Stimulated activated naive CD8-positive, alpha-beta T cell treated with anti-CD3 and anti-CD28 coated beads, Interleukin-15, Interleukin-2, amounts not matched to agents 100 ng/mL and 50 ng/mL, for 24 hours (primary cell): ENCODE data around the gene ANKRD1.

ENCODE experiments used
- H3K27ac Mint-ChIP-seq: one replicate; pipeline ENCODE4 v1.8.0; 2021; ENCODE audit warnings: mild to moderate bottlenecking, mixed read lengths
- H3K27me3 Mint-ChIP-seq: one replicate; pipeline ENCODE4 v1.8.0; 2021; ENCODE audit warnings: mixed read lengths
- H3K36me3 Mint-ChIP-seq: one replicate; pipeline ENCODE4 v1.8.0; 2021; ENCODE audit warnings: low read depth, mixed read lengths
- H3K4me1 Mint-ChIP-seq: one replicate; pipeline ENCODE4 v1.8.0; 2021; ENCODE audit warnings: low read depth, mixed read lengths
- H3K4me3 Mint-ChIP-seq: one replicate; pipeline ENCODE4 v1.8.0; 2021; ENCODE audit warnings: mild to moderate bottlenecking, mixed read lengths
- H3K9me3 Mint-ChIP-seq: one replicate; pipeline ENCODE4 v1.8.0; 2021; ENCODE audit warnings: mixed read lengths

Gene ANKRD1

GRCh38 chr10:90924552-90924951 is 3.7 kb upstream of the ANKRD1 start:
- no peak overlapping the region for H3K27ac Mint-ChIP-seq
- H3K4me3 Mint-ChIP-seq = no peak overlapping the region

DNA sequence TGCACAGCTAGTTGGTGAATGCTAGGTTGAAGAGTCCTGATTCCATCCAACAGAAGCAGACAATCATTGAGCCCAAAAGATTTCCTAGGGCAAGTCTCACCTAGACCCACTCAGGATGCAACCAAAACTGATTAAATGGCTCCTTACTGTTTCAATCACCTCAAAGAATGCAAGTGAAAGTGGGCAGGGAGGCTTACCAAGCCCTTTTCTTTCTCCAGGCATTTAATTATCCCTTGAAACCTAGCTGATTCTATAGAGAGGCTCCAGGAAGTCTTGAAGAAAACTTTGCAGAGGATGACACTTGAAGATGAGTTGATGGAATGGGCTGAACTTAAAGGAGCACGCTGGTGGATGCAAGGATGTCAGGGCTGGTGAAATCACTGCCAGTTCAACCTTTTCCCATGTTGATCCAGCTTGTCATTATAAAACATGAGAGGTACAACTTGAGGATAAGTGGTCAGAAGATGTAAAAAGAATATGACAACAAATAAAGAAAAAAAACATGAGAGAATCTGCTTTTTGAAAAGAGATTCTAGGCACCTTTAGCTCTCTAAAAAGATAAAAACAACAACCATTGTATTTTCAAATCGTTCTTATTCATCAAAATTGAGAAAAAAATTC is 2.3 kb upstream of the ANKRD1 start:
- no peak overlapping the region for H3K4me3 Mint-ChIP-seq
- no peaks in the 10 kb centered on the region for H3K36me3 Mint-ChIP-seq
- H3K4me1 Mint-ChIP-seq = no peaks in the 10 kb centered on the region
- no peaks in the 10 kb centered on the region for H3K9me3 Mint-ChIP-seq
- H3K27me3 Mint-ChIP-seq = peaks cover 12% of the 10 kb centered on the region
- H3K27ac Mint-ChIP-seq = no peak overlapping the region

More at GRCh38 chr10:90924552-90924951, 3.7 kb upstream of the ANKRD1 start:
- no peaks in the 10 kb centered on the region for H3K9me3 Mint-ChIP-seq
- peaks cover 20% of the 10 kb centered on the region for H3K27me3 Mint-ChIP-seq
- H3K36me3 Mint-ChIP-seq = no peaks in the 10 kb centered on the region
- no peaks in the 10 kb centered on the region for H3K4me1 Mint-ChIP-seq

GRCh38 chr10:90921906-90922305 is 1.0 kb upstream of the ANKRD1 start:
- no peaks in the 10 kb centered on the region for H3K9me3 Mint-ChIP-seq
- peaks cover 3% of the 10 kb centered on the region for H3K27me3 Mint-ChIP-seq
- H3K4me1 Mint-ChIP-seq = no peaks in the 10 kb centered on the region
- H3K36me3 Mint-ChIP-seq = no peaks in the 10 kb centered on the region
- no peak overlapping the region for H3K27ac Mint-ChIP-seq
- H3K4me3 Mint-ChIP-seq = no peak overlapping the region

DNA sequence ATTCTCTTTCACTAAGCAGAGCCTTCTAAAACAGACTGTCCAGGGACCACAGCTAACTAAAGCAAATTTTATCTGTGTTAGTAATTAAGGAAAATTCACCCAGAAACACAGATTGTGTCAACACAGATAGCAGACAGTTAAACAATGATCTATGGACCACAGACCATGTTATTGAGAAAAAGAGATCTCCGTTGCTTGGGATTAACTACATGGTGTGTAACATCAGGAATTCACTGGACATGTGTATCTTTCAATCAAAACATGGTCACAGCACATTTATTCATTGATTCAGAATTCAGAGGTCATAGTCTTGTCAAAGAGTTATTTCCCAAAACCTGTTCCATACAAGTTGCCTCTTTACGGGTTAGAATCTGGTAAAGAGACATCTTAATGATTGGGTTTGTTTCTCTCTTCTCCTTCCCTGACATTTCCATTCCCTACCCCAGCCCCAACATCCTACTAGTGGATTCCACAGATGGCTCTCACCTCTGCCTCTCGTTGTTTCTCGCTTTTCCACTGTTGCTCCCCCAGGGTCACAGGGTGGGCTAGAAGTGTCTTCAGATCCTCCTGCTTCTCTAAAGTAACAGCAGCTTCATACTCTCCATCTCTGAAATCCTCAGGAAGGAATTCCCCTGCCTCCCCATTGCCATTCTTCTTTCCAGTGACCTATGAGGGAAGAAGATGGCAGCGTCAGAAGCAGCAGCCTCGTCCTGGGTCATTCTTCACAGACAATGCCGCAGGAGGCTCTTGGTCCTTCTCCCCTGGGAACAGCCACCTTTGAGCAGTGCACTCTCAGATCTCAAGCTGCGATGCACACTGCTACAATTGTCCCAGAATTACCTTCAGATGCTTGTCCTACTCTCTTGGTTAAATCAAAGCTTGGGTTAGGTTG is 958 bp downstream of the ANKRD1 start:
- Mint-ChIP-seq H3K36me3 (no peaks in the 10 kb centered on the region), H3K4me1 (no peaks in the 10 kb centered on the region), H3K27ac (no peak overlapping the region), H3K4me3 (no peak overlapping the region), H3K9me3 (no peaks in the 10 kb centered on the region), H3K27me3 (no peaks in the 10 kb centered on the region)

DNA sequence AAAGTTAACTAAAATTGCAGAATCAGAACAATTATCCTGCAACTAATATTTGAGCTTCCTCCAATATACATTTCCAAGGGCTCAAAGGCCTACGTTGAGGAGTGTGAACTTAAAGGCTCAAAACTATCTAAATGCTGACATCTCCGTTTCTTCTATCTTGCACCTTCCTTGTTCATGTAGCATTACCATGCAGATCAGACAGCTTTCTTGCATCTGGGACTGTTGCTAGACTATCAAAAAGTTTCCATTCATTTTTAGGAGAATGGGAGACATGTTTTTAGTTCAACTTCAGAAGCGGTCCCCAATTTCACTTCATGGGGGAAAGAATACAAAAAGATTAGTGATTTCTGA is 2.9 kb downstream of the ANKRD1 start:
- Mint-ChIP-seq H3K36me3 (no peaks in the 10 kb centered on the region), H3K9me3 (no peaks in the 10 kb centered on the region), H3K27me3 (no peaks in the 10 kb centered on the region), H3K27ac (no peak overlapping the region), H3K4me1 (no peaks in the 10 kb centered on the region), H3K4me3 (no peak overlapping the region)

- Mint-ChIP-seq H3K27me3 (no peaks in the 10 kb centered on the region), H3K4me1 (peaks cover under 1% of the 10 kb centered on the region), H3K27ac (no peak overlapping the region), H3K4me3 (no peak overlapping the region), H3K9me3 (no peaks in the 10 kb centered on the region), H3K36me3 (no peaks in the 10 kb centered on the region)
These were observed 3.5 kb downstream of the ANKRD1 start for GRCh38 chr10:90917238-90917967.

- Mint-ChIP-seq H3K27me3 (no peaks in the 10 kb centered on the region), H3K4me1 (peaks cover 5% of the 10 kb centered on the region), H3K27ac (no peak overlapping the region), H3K36me3 (no peaks in the 10 kb centered on the region), H3K4me3 (no peak overlapping the region), H3K9me3 (no peaks in the 10 kb centered on the region)
These were observed 4.3 kb downstream of the ANKRD1 start for GRCh38 chr10:90916392-90917237.

DNA sequence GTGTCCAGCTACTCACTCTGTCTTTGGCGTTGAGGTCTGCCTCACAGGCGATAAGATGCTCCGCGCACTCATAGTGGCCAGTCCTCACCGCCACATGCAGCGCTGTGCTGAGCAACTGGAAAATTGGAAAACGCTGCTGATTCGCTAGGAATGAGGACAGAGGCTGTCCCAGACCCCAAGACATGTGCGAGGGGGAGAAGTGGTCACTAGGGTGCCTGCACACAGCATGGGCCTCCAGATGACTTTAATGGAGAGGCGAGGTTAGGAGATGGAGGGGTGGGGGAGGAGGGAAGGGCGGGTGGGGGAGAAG is 5.2 kb downstream of the ANKRD1 start:
- Mint-ChIP-seq H3K36me3 (no peaks in the 10 kb centered on the region), H3K9me3 (no peaks in the 10 kb centered on the region), H3K27me3 (no peaks in the 10 kb centered on the region), H3K4me1 (peaks cover 6% of the 10 kb centered on the region), H3K4me3 (no peak overlapping the region), H3K27ac (no peak overlapping the region)

DNA sequence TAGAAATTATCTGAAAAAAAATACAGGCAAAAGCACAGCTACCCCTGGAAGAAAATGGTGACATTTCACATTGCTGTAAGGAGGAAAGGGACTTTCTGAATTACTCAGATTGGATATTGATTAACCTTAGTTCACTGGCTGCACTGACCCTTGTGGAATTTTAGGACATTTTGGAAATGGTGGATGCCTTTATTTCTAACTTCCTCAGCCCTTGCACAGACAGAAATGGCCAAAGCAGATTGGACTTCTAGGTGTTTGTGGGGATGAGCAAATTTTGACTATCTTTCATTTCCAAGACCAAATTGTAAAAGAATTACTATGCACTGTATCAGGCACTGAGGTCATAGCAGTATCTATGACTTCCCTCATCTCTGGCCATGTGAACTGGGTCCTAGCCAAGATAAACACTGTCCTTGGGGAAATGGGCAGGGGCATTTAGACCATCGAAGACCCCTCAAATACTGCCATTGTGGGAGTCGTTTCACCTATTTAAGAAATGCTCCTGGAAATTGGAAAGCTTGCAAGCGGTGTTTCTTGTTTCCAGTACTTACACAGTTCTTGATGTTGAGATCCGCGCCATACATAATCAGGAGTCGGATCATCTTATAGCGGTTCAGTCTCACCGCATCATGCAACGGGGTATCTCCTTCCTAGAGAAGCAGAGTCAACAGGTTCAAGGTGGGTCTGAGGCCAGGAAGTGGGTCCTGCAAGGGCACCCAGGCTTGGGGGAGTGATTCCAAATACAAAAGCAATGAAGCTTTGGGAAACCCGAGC is 5.7 kb downstream of the ANKRD1 start:
- no peaks in the 10 kb centered on the region for H3K36me3 Mint-ChIP-seq
- H3K9me3 Mint-ChIP-seq = no peaks in the 10 kb centered on the region
- no peak overlapping the region for H3K27ac Mint-ChIP-seq
- peaks cover 6% of the 10 kb centered on the region for H3K4me1 Mint-ChIP-seq
- no peaks in the 10 kb centered on the region for H3K27me3 Mint-ChIP-seq
- H3K4me3 Mint-ChIP-seq = no peak overlapping the region

DNA sequence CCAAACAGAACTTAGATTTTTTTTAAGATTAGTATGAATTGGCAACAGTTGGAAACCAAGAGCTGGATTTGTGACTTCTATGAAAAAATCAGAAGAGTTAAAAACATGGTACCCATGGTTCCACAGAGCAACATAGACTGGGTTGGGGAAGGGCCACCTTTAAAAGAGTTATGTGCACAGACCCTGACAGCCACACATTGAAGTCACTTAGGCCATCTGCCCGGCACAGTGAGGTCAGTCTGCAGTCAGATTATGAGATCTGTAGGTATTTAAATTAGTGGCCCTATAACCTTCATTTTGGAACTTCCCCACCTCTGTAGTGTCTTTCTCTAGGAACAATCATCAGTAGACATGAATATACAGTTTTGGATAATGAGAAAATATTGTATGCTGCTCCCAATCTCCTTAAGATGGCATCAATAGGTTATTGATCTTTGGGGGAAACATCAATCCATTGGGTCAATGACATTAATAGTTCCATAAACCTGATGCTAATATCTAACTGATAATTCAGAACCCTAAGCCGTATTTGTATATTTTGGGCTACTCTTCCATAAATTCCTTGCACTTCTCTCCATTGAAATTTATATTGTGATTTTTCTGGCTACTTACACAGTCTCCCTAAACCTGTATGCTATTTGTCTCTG is 7.0 kb downstream of the ANKRD1 start:
- Mint-ChIP-seq H3K27ac (no peak overlapping the region), H3K4me1 (peaks cover 6% of the 10 kb centered on the region), H3K36me3 (no peaks in the 10 kb centered on the region), H3K27me3 (no peaks in the 10 kb centered on the region), H3K4me3 (no peak overlapping the region), H3K9me3 (no peaks in the 10 kb centered on the region)

DNA sequence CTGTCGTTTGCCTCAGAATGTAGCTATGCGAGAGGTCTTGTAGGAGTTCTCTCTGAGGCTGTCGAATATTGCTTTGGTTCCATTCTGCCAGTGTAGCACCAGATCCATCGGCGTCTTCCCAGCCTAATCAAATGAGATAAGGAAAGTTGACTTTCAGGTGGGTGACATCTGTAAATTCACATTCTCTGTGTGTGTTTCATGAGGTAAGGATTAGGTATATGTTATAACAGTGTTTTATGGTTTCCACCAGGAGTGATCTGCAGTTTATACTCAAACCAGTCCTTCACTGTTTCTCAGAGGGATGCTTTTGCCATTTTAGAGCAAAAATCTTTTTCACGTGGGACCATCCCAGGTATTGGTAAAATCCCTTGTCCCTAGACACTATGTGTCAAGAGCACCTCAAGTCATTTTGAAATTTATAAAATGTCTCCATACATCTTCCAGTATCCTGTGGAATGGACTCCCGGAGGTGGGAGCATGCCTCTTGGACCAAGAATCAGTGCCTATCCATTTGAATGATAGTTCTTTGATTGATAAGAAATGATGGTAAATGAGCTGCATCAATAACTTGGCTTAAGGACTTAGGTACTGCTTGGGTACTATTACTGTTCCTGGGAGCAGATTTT is 7.9 kb downstream of the ANKRD1 start:
- Mint-ChIP-seq H3K27ac (no peak overlapping the region), H3K27me3 (no peaks in the 10 kb centered on the region)

GRCh38 chr10:90912174-90912573 is 8.7 kb downstream of the ANKRD1 start:
- no peak overlapping the region for H3K27ac Mint-ChIP-seq
- H3K27me3 Mint-ChIP-seq = no peaks in the 10 kb centered on the region
- no peaks in the 10 kb centered on the region for H3K9me3 Mint-ChIP-seq
- H3K4me1 Mint-ChIP-seq = peaks cover 6% of the 10 kb centered on the region
- peaks cover 10% of the 10 kb centered on the region for H3K36me3 Mint-ChIP-seq
- no peak overlapping the region for H3K4me3 Mint-ChIP-seq

More for the DNA sequence above, 7.9 kb downstream of the ANKRD1 start:
- H3K36me3 Mint-ChIP-seq = peaks cover 4% of the 10 kb centered on the region
- no peaks in the 10 kb centered on the region for H3K9me3 Mint-ChIP-seq
- no peak overlapping the region for H3K4me3 Mint-ChIP-seq
- peaks cover 6% of the 10 kb centered on the region for H3K4me1 Mint-ChIP-seq
